Breast epithelium (tissue), 3 donors: ENCODE data around the gene IMP3.

Source experiments
- CTCF ChIP-seq, 3 donors: fragments of 450-650 bp; IDR thresholded peaks; one replicate each; pipeline ENCODE4 v1.5.1; 2016 to 2017; ENCODE audit warnings: antibody characterized with exemption in 3 of 3, mild to moderate bottlenecking in 3 of 3, moderate library complexity in 3 of 3
- POLR2A ChIP-seq: fragments of 450-650 bp; IDR thresholded peaks from one replicate; pipeline ENCODE4 v1.6.1; 2016; ENCODE audit warnings: antibody characterized with exemption, mild to moderate bottlenecking, moderate library complexity

- no peak for TF ChIP-seq CTCF (IDR thresholded peaks at IDR 0.05)
- no peak for TF ChIP-seq POLR2A
Observed at GRCh38 chr15:75666823-75667501, 26.9 kb upstream of the IMP3 start.
